WERI-Rb-1 (cell line): ENCODE data around the gene HACD2.

Experiments used
- DNase-seq: peaks from one replicate; pipeline ENCODE4 v3.0.0-alpha.2; 2020
- H3K27ac ChIP-seq: fragments of 250-450 bp; sonication (Bioruptor Pico); 2 replicates; pipeline ENCODE4 v1.5.1; 2020; ENCODE audit warnings: mild to moderate bottlenecking, moderate library complexity
- H3K27me3 ChIP-seq: fragments of 250-450 bp; sonication (Bioruptor Pico); 2 replicates; pipeline ENCODE4 v1.5.1; 2021; ENCODE audit warnings: mild to moderate bottlenecking, low read depth, moderate library complexity; ENCODE audit not compliant: insufficient read depth, severe bottlenecking
- H3K36me3 ChIP-seq: fragments of 250-450 bp; sonication (Bioruptor Pico); 2 replicates; pipeline ENCODE4 v1.5.1; 2020; ENCODE audit warnings: mild to moderate bottlenecking, moderate library complexity
- H3K4me3 ChIP-seq: 2 replicates; pipeline ENCODE4 v1.5.1; 2011; ENCODE audit warnings: low read depth, mild to moderate bottlenecking, control low read depth, low read length
- H3K9me3 ChIP-seq: fragments of 250-450 bp; sonication (Bioruptor Pico); 2 replicates; pipeline ENCODE4 v1.5.1; 2021; ENCODE audit warnings: mild to moderate bottlenecking, moderate library complexity; ENCODE audit not compliant: severe bottlenecking
- CTCF ChIP-seq: IDR thresholded peaks from 2 replicates; pipeline ENCODE4 v1.5.1; 2011; ENCODE audit warnings: low read depth, mild to moderate bottlenecking, control low read depth, inconsistent platforms, low read length

HACD2 gene

GRCh38 chr3:123476967-123477750 lies 107.7 kb downstream of the HACD2 start:
- H3K27me3 ChIP-seq, result no peaks in the 10 kb centered on the region
- no peaks in the 10 kb centered on the region for H3K36me3 ChIP-seq
- H3K9me3 ChIP-seq, result no peaks in the 10 kb centered on the region
- TF ChIP-seq CTCF, result no peak
- DNase-seq, result no peak
- H3K4me3 ChIP-seq, result no peak overlapping the region
- H3K27ac ChIP-seq, result no peak overlapping the region

GRCh38 chr3:123475786-123476185 lies 109.1 kb downstream of the HACD2 start:
- no peak for TF ChIP-seq CTCF

GRCh38 chr3:123471106-123471505 lies 113.7 kb downstream of the HACD2 start:
- no peaks in the 10 kb centered on the region for H3K9me3 ChIP-seq
- TF ChIP-seq CTCF, result no peak

More at GRCh38 chr3:123475786-123476185, 109.1 kb downstream of the HACD2 start:
- H3K4me3 ChIP-seq, result no peak overlapping the region
- no peaks in the 10 kb centered on the region for H3K36me3 ChIP-seq
- no peaks in the 10 kb centered on the region for H3K9me3 ChIP-seq
- DNase-seq, result no peak
- no peaks in the 10 kb centered on the region for H3K27me3 ChIP-seq
- H3K27ac ChIP-seq, result no peak overlapping the region

GRCh38 chr3:123469323-123469995 lies 115.4 kb downstream of the HACD2 start:
- Histone ChIP-seq H3K4me3 (no peak overlapping the region), H3K27ac (no peak overlapping the region), H3K27me3 (no peaks in the 10 kb centered on the region), H3K9me3 (no peaks in the 10 kb centered on the region), H3K36me3 (no peaks in the 10 kb centered on the region)
- no peak for DNase-seq
- no peak for TF ChIP-seq CTCF

More at GRCh38 chr3:123471106-123471505, 113.7 kb downstream of the HACD2 start:
- no peak for DNase-seq
- Histone ChIP-seq H3K27ac (no peak overlapping the region), H3K27me3 (no peaks in the 10 kb centered on the region), H3K4me3 (no peak overlapping the region), H3K36me3 (no peaks in the 10 kb centered on the region)

- no peak for TF ChIP-seq CTCF
- no peaks in the 10 kb centered on the region for H3K27me3 ChIP-seq
- no peak overlapping the region for H3K4me3 ChIP-seq
- no peak for DNase-seq
- H3K9me3 ChIP-seq, result no peaks in the 10 kb centered on the region
- no peak overlapping the region for H3K27ac ChIP-seq
- H3K36me3 ChIP-seq, result no peaks in the 10 kb centered on the region
These were observed 117.8 kb downstream of the HACD2 start for GRCh38 chr3:123467046-123467445.
